GM12865 (cell line): ENCODE results near the gene SPTBN5.

ENCODE experiments used
- DNase-seq: peaks from one replicate; pipeline ENCODE4 v3.0.0; 2010; ENCODE audit warnings: low read depth
- H3K4me3 ChIP-seq: 2 replicates; pipeline ENCODE4 v1.5.1; 2011; ENCODE audit warnings: mild to moderate bottlenecking, low read depth, low read length, control low read depth
- CTCF ChIP-seq: IDR thresholded peaks from 2 replicates; pipeline ENCODE4 v1.5.1; 2011; ENCODE audit warnings: low read length, control low read depth, low read depth, inconsistent platforms; ENCODE audit not compliant: insufficient read depth; ENCODE audit errors: missing control alignments

SPTBN5 gene

GRCh38 chr15:41936649-41937567 is 43.1 kb upstream of the SPTBN5 start:
- H3K4me3 ChIP-seq: no peak overlapping the region
- TF ChIP-seq CTCF: no peak
- DNase-seq: peak; percentile 20

GRCh38 chr15:41936155-41936554 is 42.3 kb upstream of the SPTBN5 start:
- DNase-seq: no peak
- H3K4me3 ChIP-seq: no peak overlapping the region
- TF ChIP-seq CTCF: no peak

- peak; percentile 73 for DNase-seq
- no peak overlapping the region for H3K4me3 ChIP-seq
- TF ChIP-seq CTCF: no peak
These were observed 41.7 kb upstream of the SPTBN5 start for GRCh38 chr15:41935566-41936020.

- DNase-seq: peak; percentile 58
- H3K4me3 ChIP-seq: no peak overlapping the region
- no peak for TF ChIP-seq CTCF
These were observed 41.0 kb upstream of the SPTBN5 start for GRCh38 chr15:41934843-41935242.

GRCh38 chr15:41933771-41934170 is 39.9 kb upstream of the SPTBN5 start:
- H3K4me3 ChIP-seq: no peak overlapping the region
- TF ChIP-seq CTCF: no peak
- no peak for DNase-seq

GRCh38 chr15:41933326-41933725 is 39.5 kb upstream of the SPTBN5 start:
- DNase-seq: no peak
- TF ChIP-seq CTCF: no peak

More at GRCh38 chr15:41933326-41933725, 39.5 kb upstream of the SPTBN5 start:
- H3K4me3 ChIP-seq: no peak overlapping the region
